GM19328 (cell line): Measurements from ENCODE around the gene UNC93A.
"Not testable (repeated sequence)": the region's sequence is repeated elsewhere in the genome, so short reads cannot be mapped to it uniquely, and the experiment has no call there.

Experiments
- ATAC-seq: cut with Tn5 transposase; IDR thresholded peaks from one replicate; pipeline ENCODE4 v1.9.1; 2021; ENCODE audit warnings: mild to moderate bottlenecking, moderate library complexity; ENCODE audit not compliant: unreplicated experiment

Gene UNC93A

DNA sequence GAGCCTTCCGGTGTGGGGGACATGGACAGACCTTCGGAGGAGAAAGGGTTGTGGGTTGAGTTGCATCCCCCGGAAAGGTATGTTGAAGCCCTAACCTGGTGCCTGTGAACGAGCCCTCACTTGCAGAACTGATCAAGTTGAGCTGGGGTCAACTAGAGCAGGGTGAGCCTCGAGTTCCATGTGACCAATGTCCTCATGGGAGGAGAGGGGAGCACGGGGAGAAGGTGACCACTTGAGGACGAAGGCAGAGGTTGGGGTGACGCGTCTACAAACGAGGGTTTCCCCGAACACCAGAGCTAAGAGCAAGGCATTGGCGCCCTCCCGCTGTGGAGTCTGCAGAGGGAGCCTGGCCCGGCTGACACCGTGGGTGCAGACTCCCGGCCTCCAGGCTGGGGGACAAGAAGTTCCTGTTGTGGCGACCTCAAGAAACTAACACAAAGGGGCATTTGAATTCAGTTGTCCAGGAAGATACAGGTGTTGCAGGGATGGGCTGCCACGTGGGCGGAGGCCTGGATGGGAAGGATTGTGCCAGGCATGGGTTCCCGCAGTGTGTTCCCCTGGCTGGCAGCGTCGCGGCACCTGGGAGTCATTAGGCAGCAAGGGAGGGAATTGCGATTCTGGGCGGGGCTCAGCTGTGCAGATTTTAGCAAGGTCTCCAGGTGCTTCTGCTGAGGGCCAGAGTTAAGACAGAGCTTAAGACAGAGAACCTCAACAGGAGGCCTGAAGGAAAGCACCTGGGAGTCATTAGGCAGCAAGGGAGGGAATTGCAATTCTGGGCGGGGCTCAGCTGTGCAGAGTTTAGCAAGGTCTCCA, 20.4 kb upstream of the UNC93A start:
- no peak for ATAC-seq

DNA sequence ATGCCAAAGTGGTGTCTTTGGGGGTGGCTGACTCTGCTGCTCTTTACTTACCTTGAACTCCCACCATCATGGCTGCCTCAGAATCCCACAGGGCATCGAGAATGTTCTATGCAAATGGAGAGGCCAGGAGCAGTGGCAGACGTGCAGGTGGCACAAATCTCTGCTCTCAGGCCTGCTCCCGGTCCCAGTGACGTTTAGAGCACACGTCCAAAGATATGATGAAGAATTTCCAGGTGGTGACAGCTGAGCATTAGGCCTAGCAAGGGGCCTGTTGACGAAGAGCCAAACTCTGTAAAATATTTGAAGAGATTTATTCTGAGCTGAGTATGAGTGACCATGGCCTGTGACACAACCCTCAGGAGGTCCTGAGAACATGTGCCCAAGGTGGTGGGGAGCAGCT, 19.0 kb upstream of the UNC93A start:
- ATAC-seq, result no peak

DNA sequence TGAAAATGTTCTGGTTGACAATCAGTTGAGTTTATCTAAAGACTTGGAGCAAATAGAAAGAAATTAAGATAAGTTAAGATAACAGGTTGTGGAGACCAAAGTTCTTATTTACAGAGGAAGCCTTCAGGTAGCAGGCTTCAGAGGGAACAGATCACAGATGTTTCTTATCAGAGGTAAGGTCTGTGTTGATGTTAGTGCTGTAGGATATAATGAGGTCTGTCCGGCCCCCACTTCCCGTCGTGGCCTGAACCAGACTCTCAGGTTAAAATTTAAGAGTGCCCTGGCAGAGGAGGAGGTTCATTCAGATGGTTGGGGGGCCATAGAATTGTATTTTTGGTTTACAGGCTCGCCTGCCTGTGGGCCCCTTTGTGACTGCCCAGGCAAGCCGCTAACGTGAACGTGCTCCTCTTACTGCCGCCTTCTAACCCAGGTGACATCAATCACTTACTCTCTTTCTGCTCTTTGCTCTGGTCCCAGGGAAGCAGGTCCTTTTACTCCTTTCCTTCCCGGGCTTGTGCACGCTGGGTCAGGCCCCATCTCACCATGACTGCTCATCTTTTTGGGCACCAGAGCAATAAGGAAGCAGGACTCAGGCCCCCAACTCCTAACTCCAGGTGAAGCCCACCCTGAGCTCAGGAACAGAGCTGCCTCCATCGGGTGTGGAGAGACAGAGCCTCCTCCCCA, 18.3 kb upstream of the UNC93A start:
- ATAC-seq, result no peak

DNA sequence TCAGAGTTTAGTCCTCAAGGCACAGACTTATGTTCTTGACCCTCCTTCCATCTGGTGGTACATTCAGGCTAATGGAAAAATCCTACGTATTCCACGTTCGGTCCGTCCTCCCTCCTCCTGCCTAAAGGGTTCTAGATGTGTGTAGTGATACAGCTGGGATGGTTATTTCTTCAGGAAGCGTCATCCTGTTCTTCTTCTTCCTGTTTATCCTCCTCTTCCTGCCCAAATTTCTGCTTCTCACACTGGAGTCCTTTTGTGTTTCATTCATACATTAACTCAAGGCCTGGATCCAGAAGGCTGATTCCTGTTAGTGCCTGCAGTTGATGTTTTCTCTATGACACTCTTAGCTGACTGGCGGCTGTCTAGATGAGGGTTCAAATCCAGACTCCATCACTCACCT, 16.8 kb upstream of the UNC93A start:
- no peak for ATAC-seq

DNA sequence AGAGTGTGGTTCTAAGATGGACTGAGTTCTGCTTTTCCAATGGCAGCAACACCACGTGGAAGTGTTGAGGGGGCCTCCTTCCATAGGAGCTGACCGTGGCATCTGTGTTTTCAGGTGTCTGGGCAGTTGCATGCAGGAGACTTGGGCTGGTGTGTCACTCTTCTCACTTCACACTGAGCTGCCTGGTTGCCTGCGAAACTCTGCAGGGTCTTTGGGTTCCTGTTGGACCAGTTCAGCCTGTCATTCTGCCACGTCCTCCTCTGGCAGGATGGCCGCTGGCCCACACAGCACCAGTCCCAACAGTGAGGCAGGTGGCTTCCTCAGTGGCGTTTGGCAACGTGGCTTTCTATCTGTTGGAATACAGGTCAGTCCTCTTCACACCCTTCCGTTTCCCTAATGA, 16.1 kb upstream of the UNC93A start:
- ATAC-seq, result no peak

DNA sequence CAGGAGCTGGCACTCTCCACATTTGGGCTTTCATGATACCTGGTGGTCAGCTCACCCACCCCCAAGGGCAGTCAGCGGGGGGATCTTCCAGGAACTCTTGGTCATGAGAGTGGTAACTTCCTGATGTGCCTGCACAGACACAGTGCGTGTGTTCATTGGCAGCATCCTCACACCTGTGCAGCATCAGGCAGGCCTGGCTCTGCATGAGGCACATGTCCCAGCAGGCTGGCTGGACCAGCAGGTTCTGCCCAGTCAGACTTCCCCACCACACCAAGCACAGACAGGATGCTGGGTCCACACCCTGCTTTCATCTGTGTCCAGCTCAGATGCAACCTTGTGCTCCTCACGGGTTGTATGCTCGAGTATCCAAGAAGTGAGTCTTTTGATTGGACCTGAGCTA, 15.7 kb upstream of the UNC93A start:
- ATAC-seq, result no peak

DNA sequence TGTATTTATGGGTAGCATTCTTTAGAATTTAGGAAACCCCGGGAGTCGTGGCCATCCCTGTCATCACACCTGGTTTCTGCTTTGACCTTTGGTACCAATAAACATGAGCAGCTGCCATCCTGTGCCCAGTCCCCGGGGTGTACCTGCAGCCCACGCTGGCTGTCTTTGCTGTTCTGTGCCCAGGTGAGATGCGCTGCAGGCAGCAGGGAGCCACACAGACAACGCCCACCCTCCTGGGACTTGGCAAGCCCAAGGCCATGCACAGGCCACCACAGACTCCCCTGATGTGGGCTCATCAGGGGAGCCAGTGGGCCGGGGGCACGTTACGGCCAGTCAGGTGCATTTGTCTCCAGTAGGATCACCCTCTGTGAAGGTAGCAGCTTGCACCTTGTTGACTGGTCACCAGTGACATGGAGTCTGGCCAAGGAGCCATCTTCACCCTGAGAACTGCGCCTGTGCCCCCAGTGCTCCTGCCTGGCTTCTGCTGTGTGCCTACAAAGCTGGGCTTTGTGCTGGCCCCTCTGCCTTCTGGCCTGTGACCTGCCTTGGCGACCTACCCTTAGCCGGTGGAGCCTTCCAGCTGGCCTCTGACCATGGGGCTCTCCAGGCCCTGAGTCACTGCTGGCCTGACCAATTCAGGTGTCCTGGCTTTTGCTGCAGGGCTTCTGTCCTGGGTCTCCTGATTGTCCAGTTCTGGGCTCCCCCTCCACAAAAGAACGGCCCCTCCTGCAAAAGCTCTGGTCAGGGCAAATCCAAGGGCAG, 14.2 kb upstream of the UNC93A start:
- ATAC-seq, result no peak

DNA sequence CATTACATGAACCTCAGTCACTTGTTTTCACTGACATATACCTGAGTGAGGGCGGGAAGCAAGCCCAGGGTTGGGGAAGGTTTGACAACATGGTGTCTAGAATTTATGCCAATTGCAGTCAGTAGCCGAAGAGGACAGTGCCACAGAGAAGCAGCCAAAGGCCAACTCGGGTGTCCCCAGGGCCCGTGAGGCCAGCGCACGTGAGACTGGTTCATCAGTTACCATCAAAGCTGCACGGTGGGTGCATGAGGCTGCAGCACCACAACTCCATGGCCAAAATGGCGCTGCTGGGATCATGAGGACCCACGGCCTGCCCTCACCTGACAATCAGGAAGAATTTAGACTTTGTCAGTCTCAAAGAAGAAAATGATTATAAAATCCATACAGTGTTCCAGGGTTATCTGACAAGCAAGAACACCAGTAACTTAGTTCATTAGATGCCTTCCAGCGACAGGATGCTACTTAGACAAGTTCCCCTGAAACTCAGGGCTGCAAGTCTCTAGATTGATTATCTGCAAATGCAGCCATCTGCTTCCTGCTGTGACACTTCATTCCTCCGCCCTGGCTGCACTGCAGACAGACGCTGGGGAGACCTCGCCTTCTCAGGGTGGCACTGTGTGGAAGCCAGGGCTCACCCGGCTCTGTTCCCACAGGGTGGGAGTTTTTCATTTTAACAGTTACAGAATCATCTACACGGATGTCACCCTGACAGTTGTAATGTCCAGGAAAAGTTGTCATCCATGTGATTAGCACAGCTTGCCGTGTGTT, 12.8 kb upstream of the UNC93A start:
- not testable (repeated sequence) for ATAC-seq

DNA sequence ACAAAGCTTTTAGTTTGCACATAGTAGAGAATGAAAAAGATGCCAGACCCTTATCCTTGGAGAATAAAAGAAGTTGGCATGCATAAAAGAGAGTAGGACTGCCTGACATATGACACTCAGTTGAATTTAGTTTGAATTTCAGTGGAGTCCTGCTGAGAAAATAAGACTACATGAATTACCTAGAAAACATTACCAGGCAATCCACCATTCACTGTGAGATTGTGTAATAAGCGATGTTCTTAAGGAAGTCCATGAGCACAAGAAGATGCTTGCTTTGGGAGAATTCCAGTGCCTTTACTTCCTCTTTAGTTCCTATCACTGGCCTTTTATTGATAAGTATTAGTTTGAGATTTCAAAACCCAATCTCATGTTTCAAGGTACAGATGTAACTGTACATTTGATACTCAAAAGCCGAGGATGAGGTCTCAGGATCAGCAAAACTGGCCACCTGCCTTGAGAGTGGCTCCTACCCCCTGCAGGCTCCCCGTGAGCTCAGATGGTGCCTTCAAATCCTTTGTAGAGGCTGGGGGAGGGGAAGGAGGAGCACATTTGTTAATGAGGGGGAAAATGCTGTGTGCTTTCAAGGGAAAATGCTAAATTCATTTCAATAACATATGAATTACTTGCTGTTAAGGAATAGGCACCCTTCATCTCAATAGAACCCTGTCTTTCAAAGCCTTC, 11.2 kb upstream of the UNC93A start:
- ATAC-seq, result no peak

DNA sequence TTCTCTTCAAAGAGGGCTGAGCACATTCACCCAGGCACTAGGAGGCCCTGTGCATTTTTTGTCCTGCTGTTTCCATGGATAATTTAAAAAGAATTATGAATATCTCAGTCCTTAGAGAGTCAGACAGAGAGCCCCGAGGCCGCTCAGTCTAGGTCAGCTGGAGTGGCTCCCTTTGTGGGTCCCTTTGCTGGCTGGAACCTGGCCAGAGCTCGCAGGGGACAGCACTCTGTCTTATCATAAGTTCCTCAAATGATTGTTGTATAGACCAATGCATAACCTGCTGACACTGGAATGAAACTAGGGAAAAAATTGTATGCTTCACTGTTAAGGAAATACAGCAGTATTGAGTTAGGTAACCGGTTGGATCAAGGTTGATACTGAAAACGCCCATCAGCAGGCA, 10.6 kb upstream of the UNC93A start:
- not testable (repeated sequence) for ATAC-seq

DNA sequence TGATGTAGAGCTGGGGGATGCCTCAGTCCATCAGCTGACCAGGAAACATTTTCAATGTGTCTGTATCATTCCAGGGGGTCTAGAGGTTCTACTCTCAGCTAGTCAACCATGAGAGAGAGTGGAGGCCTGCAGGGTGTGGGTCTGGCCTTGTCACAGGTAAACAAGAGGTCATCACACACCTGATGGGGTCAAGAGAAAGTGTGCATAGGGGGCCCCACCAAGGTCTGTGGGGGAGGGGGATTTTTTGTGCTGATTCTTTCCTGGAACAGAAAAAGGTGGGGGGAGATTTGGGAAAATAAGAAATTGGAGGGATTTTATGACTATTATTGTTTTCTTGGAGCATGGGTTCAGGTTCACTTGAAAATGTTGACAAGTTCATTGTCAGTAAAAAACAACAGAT, 8.9 kb upstream of the UNC93A start:
- ATAC-seq, result no peak

DNA sequence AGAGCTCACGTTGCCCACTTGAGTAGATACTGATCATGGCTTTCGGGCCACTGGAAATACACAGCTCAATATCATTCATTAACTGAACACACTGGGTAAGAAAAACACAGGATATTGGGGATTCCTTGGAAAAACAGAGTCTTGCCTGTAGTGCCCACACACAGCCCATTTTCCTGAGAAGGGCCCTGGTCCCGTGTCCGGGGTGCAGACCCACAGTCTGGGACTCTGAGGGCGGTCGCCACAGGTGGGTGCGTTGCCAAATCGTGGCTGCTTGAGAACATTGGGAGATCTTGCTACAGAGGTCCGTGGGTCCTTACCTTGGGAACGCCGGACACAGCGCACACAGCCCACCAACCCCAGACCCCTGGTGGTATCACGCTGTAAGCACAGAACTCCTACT, 6.5 kb upstream of the UNC93A start:
- not testable (repeated sequence) for ATAC-seq

DNA sequence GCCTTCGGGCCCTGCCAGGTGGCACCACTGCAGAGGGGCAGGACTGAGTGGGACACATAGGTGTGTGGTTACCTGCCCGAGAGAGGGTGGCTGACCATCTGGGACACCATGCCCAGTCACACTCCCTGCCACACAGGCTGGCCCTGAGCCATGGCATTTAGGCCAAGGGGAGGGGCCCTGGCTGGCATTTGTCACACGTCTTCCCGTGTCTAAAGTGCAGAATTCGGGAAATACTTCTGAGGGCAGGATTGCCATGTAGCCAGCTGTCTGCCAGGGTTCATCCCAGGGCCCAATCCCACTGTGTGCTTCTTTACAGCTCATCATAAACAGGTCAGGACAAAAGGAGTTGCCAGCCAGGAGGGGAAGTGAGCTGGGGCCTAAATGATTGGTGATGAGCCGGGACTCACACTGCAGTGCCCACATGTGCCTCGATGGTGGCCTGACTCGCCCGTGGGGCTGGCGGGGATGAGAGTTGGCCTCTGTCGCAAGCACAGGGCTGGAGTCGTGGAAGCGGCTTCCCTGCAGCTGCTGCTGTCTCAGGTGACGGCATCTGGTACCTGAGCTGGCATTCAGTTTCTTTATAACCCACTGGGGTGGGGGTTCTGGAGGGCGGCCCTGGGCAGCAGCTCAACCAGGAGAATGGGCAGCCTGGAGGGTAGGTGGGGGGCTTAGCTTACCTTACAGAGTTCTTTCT, 5.9 kb upstream of the UNC93A start:
- ATAC-seq, result no peak

DNA sequence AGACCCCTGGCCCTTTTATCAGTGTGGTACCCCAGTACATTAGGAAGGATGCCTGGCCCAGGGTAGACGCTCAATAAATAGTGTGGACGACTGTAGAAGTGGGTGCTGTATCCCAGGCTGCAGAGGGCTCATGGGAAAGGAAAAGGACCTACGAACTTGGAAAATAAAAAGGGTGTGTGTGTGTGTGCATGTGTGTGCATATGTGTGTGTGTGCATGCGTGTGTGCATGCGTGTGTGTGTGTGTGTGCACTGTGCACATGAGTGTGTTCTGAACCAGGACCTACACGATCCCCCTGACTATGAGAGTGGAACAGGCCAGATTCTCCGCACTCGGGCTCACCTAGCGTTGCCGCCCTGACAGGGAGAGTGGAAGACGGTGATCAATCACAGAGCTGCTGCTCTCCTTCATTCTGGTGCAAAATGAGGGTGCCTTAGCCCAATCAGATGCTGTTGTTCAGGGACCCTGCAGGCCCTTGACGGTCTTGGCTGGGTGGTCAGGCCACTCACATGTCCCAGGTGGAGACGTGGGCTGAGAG, 3.5 kb upstream of the UNC93A start:
- ATAC-seq, result no peak

DNA sequence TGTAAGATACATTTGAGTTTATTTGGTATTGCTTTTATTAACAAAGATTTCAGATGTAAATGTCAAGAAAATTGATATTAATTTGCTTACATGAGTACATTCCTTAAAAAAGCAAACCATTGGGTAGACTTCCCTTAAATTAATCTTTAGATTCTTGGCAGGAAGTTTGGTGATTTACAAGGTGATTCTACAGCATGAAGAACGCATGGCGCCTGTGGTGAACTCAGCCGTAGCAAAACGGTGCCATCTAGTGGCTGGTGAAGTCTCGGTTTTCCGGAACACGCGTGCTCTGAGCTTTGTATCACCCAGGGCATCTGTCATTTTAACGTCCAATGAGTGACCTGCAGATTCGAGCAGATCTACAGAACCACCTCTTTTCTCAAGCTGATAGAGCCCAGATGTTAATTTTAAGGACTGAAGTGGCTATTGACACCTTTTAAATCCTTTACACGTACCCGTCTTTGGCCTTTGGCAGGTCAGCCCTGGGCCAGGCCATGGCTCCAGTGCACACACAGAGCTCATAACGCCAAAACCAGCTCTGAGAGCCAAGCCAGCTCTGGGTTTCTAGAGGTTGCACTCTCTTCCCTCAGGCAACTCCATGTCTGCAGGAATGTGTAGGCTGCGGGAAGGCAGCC, 2.4 kb upstream of the UNC93A start:
- not testable (repeated sequence) for ATAC-seq

DNA sequence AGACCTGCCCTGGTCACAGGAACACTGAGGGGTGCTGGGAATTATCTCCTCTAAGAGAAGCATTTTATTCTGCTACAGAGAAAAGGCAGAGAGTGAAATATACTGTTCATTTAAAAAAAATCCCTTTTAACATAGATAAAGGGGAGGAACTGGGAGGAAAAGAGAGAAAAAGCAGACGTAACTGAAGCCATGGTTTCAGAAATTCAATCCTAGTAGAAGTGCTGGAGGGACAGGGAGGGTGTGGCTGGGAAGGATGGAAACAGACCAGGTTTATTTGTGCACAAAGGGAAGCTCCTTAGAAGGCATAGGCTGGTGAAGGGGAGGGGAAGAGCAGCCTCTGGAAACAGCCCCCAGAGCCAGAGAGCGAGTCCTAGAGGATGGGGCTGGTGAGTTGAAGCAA, 1.8 kb upstream of the UNC93A start:
- ATAC-seq, result not testable (repeated sequence)

DNA sequence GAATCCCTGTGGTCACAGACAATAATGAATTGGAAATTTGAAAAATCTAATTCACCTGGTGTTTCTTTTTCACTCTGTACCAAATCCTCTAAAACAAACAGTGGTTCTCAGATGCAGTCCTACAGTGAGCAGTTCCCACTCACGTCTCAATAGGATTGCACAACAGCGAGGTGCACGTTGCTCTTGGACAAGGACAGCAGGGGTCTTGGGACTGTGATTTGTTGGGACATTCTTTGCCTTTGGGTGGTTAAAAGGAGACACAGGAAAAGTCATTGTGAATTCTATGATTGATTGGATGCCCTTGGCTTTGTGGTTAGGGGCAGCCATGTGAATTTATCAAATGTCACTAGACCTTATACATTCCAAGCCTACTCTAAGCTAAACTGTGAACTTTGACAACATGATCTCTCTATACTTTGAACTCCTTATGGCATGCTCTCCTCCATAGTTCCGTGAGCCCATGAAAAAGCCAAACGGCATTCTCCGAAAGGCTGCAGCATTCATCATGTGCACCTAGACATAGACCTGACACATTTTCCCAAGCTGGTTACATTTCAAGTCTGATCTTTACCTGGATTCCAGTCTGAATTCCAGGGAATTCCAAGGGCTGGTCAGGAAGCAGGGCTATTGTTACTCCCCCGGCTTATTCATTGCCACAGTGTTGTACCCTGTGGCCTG, 647 bp downstream of the UNC93A start:
- no peak for ATAC-seq

DNA sequence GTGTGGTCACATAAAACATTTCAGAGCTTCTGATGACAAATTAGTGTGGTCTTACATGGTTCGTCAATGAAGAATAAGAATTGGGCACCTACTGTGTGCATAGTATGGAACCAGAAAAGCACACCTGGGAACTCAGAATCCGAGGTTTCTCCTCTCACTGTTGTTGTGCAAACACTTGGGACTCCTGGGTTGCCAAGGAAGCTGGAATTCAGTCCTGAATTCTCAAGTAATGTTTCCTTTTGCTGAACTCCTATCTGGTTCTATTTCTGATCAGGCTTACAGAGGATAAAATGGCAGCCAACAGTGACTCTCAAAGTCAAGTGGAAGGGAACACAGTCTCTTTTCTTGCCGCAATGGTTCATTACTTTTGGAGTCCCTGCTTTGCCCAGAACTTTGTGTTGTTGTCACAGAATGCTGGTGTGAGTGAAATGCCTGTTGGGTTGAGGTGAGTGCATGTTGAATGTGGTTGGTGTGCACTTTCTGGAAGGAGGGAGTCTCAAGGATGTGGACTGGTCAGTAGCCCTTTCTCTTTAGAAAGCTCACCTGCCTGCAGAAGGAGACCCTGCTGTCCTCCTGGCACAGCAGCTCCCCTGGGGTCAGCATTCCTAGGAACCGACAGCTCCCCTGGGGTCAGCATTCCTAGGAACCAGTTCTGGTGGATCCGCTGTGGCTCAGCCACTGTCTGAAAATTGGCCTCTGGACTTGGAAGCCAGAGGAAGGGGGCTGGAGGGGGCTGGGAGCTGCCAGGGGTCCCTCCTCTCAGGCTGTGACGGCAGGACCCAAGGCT, 1.4 kb downstream of the UNC93A start:
- ATAC-seq, result no peak
